Natural killer cell (primary cell): ENCODE data around the gene PSEN2. TPM values are rescaled to one million over a fixed set of nuclear protein-coding genes. Genes with fewer than 3 reads are reported as not detected.
A peak's percentile ranks its signal among the peaks of the same experiment; 100 is the strongest.

Experiments
- ATAC-seq, 3 donors: fragments of 150-1000 bp in 2 of 3; fragments of 200-7000 bp in 1 of 3; cut with Tn5 transposase; 1 replicate in 1 of 3; 2 replicates in 2 of 3; pipeline ENCODE4 v1.10.0; 2021; ENCODE audit warnings: mild to moderate bottlenecking in 2 of 3, moderate library complexity in 2 of 3
- DNase-seq, 2 donors: peaks; one replicate each; pipeline versions ENCODE4 v3.0.0 to v3.0.0-alpha.2; 2013 to 2021; ENCODE audit warnings: mixed read lengths in 1 of 2
- H3K27ac ChIP-seq: one replicate; pipeline ENCODE4 v1.5.1; 2013; ENCODE audit warnings: mild to moderate bottlenecking, low read length
- H3K27me3 ChIP-seq: one replicate; pipeline ENCODE4 v1.6.1; 2013; ENCODE audit warnings: low read length; ENCODE audit not compliant: control insufficient read depth, insufficient read depth
- H3K36me3 ChIP-seq: one replicate; pipeline ENCODE4 v1.6.1; 2013; ENCODE audit warnings: low read length; ENCODE audit not compliant: control insufficient read depth, insufficient read depth
- H3K4me1 ChIP-seq: one replicate; pipeline ENCODE4 v1.6.1; 2013; ENCODE audit warnings: low read length; ENCODE audit not compliant: control insufficient read depth, insufficient read depth
- H3K4me3 ChIP-seq: one replicate; pipeline ENCODE4 v1.5.1; 2013; ENCODE audit warnings: low read length
- H3K9me3 ChIP-seq: one replicate; pipeline ENCODE4 v1.6.1; 2013; ENCODE audit warnings: low read length; ENCODE audit not compliant: control insufficient read depth, insufficient read depth
- H3K27ac Mint-ChIP-seq, 2 donors: one replicate each; pipeline ENCODE4 v1.8.0; 2022; ENCODE audit warnings: mild to moderate bottlenecking in 2 of 2, mixed read lengths in 2 of 2, moderate library complexity in 1 of 2
- H3K27me3 Mint-ChIP-seq, 2 donors: one replicate each; pipeline ENCODE4 v1.8.0; 2022; ENCODE audit warnings: low read depth in 2 of 2, mixed read lengths in 2 of 2
- H3K36me3 Mint-ChIP-seq: one replicate; pipeline ENCODE4 v1.8.0; 2022; ENCODE audit warnings: mixed read lengths
- H3K4me1 Mint-ChIP-seq, 2 donors: one replicate each; pipeline ENCODE4 v1.8.0; 2022; ENCODE audit warnings: mixed read lengths in 2 of 2
- H3K4me3 Mint-ChIP-seq: one replicate; pipeline ENCODE4 v1.8.0; 2022; ENCODE audit warnings: mild to moderate bottlenecking, moderate library complexity, mixed read lengths
- H3K9me3 Mint-ChIP-seq, 2 donors: one replicate each; pipeline ENCODE4 v1.8.0; 2022; ENCODE audit warnings: mixed read lengths in 2 of 2
- CTCF ChIP-seq: fragments of 200-600 bp; IDR thresholded peaks from one replicate; pipeline ENCODE4 v1.8.0; 2022; ENCODE audit warnings: antibody characterized with exemption
- WGBS: methylation state at CpG from one replicate; pipeline ENCODE4 v1.1.7; 2013; ENCODE audit warnings: missing lambda C conversion rate; ENCODE audit not compliant: insufficient coverage; 5-methylcytosine and 5-hydroxymethylcytosine counted together
- intact Hi-C: fragments of 100-400 bp; cut with micrococcal nuclease; formaldehyde crosslinking; loops from one replicate; pipeline ENCODE4 v1.14.2; 2022
- total RNA-seq, 4 donors: library from RNA; stranded (reverse); fragments of 120-200 nt in 1 of 4; gene quantifications; one replicate each; pipeline versions ENCODE4 v1.2.3 to v1.2.4, GENCODE V29; 2013 to 2022

The PSEN2 gene
- total RNA-seq, 3 donors from 2014 or later (not counting 1 experiment from before 2014, with no cell fraction given): 12.6 to 22.8 (median 14.9) TPM

- H3K4me3 ChIP-seq: no peak overlapping the region
- no peaks in the 10 kb centered on the region for H3K36me3 Mint-ChIP-seq
- H3K4me1 ChIP-seq: peaks cover 16% of the 10 kb centered on the region
- H3K27me3 Mint-ChIP-seq: peaks cover 2 to 13% of the 10 kb centered on the region in 2 donors
- no peaks in the 10 kb centered on the region for H3K36me3 ChIP-seq
- ATAC-seq: no peak
- 92% methylated on average over 6 of the region's 6 CpGs for WGBS
- H3K9me3 Mint-ChIP-seq: no peaks in the 10 kb centered on the region
- peaks cover 16 to 27% of the 10 kb centered on the region in 2 donors for H3K4me1 Mint-ChIP-seq
- no peak overlapping the region for H3K27ac Mint-ChIP-seq
- no peak for DNase-seq
- intact Hi-C loops: no loop called here
- H3K4me3 Mint-ChIP-seq: no peak overlapping the region
- H3K27ac ChIP-seq: no peak overlapping the region
- no peaks in the 10 kb centered on the region for H3K27me3 ChIP-seq
- no peaks in the 10 kb centered on the region for H3K9me3 ChIP-seq
- TF ChIP-seq CTCF: no peak
These were observed 2.9 kb upstream of the PSEN2 start for GRCh38 chr1:226867461-226868054.

GRCh38 chr1:226868726-226869125, 1.7 kb upstream of the PSEN2 start:
- Mint-ChIP-seq H3K4me3 (peak overlapping the region; percentile 36), H3K27me3 (peaks cover 2 to 4% of the 10 kb centered on the region in 2 donors), H3K36me3 (no peaks in the 10 kb centered on the region), H3K27ac (no peak overlapping the region), H3K4me1 (peaks cover 16 to 27% of the 10 kb centered on the region in 2 donors), H3K9me3 (no peaks in the 10 kb centered on the region)
- no peak for DNase-seq
- Histone ChIP-seq H3K4me3 (no peak overlapping the region), H3K27me3 (no peaks in the 10 kb centered on the region), H3K4me1 (peaks cover 16% of the 10 kb centered on the region), H3K27ac (no peak overlapping the region), H3K36me3 (no peaks in the 10 kb centered on the region), H3K9me3 (no peaks in the 10 kb centered on the region)
- whole genome bisulfite sequencing: 100% methylated on average over 1 of the region's 1 CpG
- TF ChIP-seq CTCF: no peak
- intact Hi-C loops: no loop called here
- ATAC-seq: no peak

GRCh38 chr1:226870026-226870400, 403 bp upstream of the PSEN2 start:
- H3K27ac Mint-ChIP-seq: peak overlapping the region; percentile 77 to 84

More at GRCh38 chr1:226870026-226870400, 403 bp upstream of the PSEN2 start:
- Mint-ChIP-seq H3K36me3 (no peaks in the 10 kb centered on the region), H3K4me3 (peak overlapping the region; percentile 94), H3K9me3 (no peaks in the 10 kb centered on the region), H3K27me3 (no peaks in the 10 kb centered on the region), H3K4me1 (peaks cover 16 to 27% of the 10 kb centered on the region in 2 donors)
- H3K4me3 ChIP-seq: peak overlapping the region; percentile 42
- H3K9me3 ChIP-seq: no peaks in the 10 kb centered on the region
- H3K4me1 ChIP-seq: peaks cover 16% of the 10 kb centered on the region
- WGBS: 27% methylated on average over 7 of the region's 7 CpGs
- H3K27me3 ChIP-seq: no peaks in the 10 kb centered on the region
- H3K36me3 ChIP-seq: no peaks in the 10 kb centered on the region
- DNase-seq (no peak), ATAC-seq (no peak)
- intact Hi-C loops: loop anchor here (1.0 kb wide), 1 partner anchor 69 kb away; no protein-coding TSS in a partner anchor
- H3K27ac ChIP-seq: no peak overlapping the region
- TF ChIP-seq CTCF: no peak
